Keratinocyte (primary cell): ENCODE data around the gene PCDHGA10. TPM values are rescaled to one million over a fixed set of nuclear protein-coding genes. Genes with fewer than 3 reads are reported as not detected.

Experiments used
- DNase-seq: peaks from one replicate; pipeline ENCODE4 v3.0.0-alpha.2; 2011; ENCODE audit warnings: low read depth, missing footprints, low spot score
- FAIRE-seq: peaks from 2 replicates; lab custom pipeline; 2011; peaks lifted over from hg19 to GRCh38; lab: Jason Lieb, UNC
- H2AFZ ChIP-seq: 2 replicates; pipeline ENCODE4 v1.6.0; 2012; ENCODE audit warnings: low read length, control low read depth, inconsistent platforms; ENCODE audit not compliant: control insufficient read depth
- H3K27ac ChIP-seq: 2 replicates; pipeline ENCODE4 v1.5.1; 2011; ENCODE audit warnings: low read length; ENCODE audit not compliant: control insufficient read depth, insufficient read depth
- H3K27me3 ChIP-seq: 3 replicates; pipeline ENCODE4 v1.6.0; 2011; ENCODE audit warnings: low read length; ENCODE audit not compliant: control insufficient read depth, insufficient read depth; ENCODE audit errors: extremely low read depth
- H3K36me3 ChIP-seq, 2 experiments: 2 replicates in 1 of 2; 3 replicates in 1 of 2; pipeline ENCODE4 v1.5.1; 2011; ENCODE audit warnings: low read length in 2 of 2, mild to moderate bottlenecking in 1 of 2; ENCODE audit not compliant: control insufficient read depth in 2 of 2, insufficient read depth in 2 of 2; ENCODE audit errors: extremely low read depth in 1 of 2
- H3K4me1 ChIP-seq: 3 replicates; pipeline ENCODE4 v1.5.1; 2011; ENCODE audit warnings: low read length; ENCODE audit not compliant: control insufficient read depth, insufficient read depth; ENCODE audit errors: extremely low read depth
- H3K4me2 ChIP-seq: 3 replicates; pipeline ENCODE4 v1.6.0; 2011; ENCODE audit warnings: low read depth, low read length; ENCODE audit not compliant: control insufficient read depth, insufficient read depth; ENCODE audit errors: extremely low read depth
- H3K4me3 ChIP-seq, 3 experiments: fragments of 200-600 bp in 1 of 3; sonication (generic) in 1 of 3; 2 replicates in 2 of 3; 3 replicates in 1 of 3; pipeline ENCODE4 v1.5.1; 2011 to 2016; ENCODE audit warnings: low read length in 3 of 3, mild to moderate bottlenecking in 3 of 3, control low read depth in 2 of 3, inconsistent platforms in 1 of 3, low read depth in 1 of 3, mixed read lengths in 1 of 3, mixed run types in 1 of 3, moderate library complexity in 1 of 3; ENCODE audit not compliant: control insufficient read depth in 2 of 3, insufficient read depth in 2 of 3; ENCODE audit errors: extremely low read depth in 1 of 3
- H3K79me2 ChIP-seq: 2 replicates; pipeline ENCODE4 v1.6.0; 2012; ENCODE audit warnings: low read length; ENCODE audit not compliant: control insufficient read depth, insufficient read depth
- H3K9ac ChIP-seq: 3 replicates; pipeline ENCODE4 v1.6.0; 2011; ENCODE audit warnings: low read length; ENCODE audit not compliant: control insufficient read depth, insufficient read depth; ENCODE audit errors: extremely low read depth
- H3K9me1 ChIP-seq: 3 replicates; pipeline ENCODE4 v1.6.0; 2011; ENCODE audit warnings: low read length; ENCODE audit not compliant: control insufficient read depth, insufficient read depth; ENCODE audit errors: extremely low read depth
- H3K9me3 ChIP-seq: 2 replicates; pipeline ENCODE4 v1.5.1; 2012; ENCODE audit warnings: low read depth, low read length; ENCODE audit not compliant: control insufficient read depth
- H4K20me1 ChIP-seq: 3 replicates; pipeline ENCODE4 v1.6.0; 2011; ENCODE audit warnings: low read length; ENCODE audit not compliant: control insufficient read depth, insufficient read depth; ENCODE audit errors: extremely low read depth
- EZH2 ChIP-seq: IDR thresholded peaks from one replicate; pipeline ENCODE4 v1.6.1; 2012; ENCODE audit warnings: inconsistent platforms, mild to moderate bottlenecking, low read length, moderate library complexity
- dilution Hi-C: fragments of 300-500 bp; cut with MboI; formaldehyde crosslinking; loops from one replicate; pipeline ENCODE4 v1.7.0; 2020; ENCODE audit warnings: low sequenced_read_pairs; ENCODE audit not compliant: extremely low pct_ligation_motif_present
- polyA plus RNA-seq, 5 experiments: library from polyadenylated mRNA; depleted of rRNA in 3 of 5; stranded (reverse) in 3 of 5; stranded (forward) in 1 of 5; unstranded in 1 of 5; fragments of >200 nt; gene quantifications; 1 replicate in 1 of 5; 2 replicates in 3 of 5; 3 replicates in 1 of 5; pipeline versions ENCODE4 v1.2.1 to v1.2.3, GENCODE V29; 2011 to 2012; ENCODE audit warnings: missing spikeins in 2 of 5, low read depth in 1 of 5, low replicate concordance in 1 of 5
- TF ChIP-seq, protein P1 (sequence below), 3 experiments: IDR thresholded peaks in 1 of 3; conservative IDR thresholded peaks in 1 of 3; optimal IDR thresholded peaks in 1 of 3; 2 replicates in 2 of 3; 3 replicates in 1 of 3; pipeline versions ENCODE3 to v1.5.1; 2011; ENCODE audit warnings: low read length in 3 of 3, mild to moderate bottlenecking in 3 of 3, moderate library complexity in 2 of 3, control low read depth in 1 of 3, inconsistent platforms in 1 of 3; ENCODE audit not compliant: insufficient read depth in 2 of 3; ENCODE audit errors: extremely low read depth in 1 of 3

PCDHGA10 gene
- polyA plus RNA-seq, 1 donor (not counting 4 experiments of a cell fraction or from before 2014, with no cell fraction given): 1.3 TPM

DNA sequence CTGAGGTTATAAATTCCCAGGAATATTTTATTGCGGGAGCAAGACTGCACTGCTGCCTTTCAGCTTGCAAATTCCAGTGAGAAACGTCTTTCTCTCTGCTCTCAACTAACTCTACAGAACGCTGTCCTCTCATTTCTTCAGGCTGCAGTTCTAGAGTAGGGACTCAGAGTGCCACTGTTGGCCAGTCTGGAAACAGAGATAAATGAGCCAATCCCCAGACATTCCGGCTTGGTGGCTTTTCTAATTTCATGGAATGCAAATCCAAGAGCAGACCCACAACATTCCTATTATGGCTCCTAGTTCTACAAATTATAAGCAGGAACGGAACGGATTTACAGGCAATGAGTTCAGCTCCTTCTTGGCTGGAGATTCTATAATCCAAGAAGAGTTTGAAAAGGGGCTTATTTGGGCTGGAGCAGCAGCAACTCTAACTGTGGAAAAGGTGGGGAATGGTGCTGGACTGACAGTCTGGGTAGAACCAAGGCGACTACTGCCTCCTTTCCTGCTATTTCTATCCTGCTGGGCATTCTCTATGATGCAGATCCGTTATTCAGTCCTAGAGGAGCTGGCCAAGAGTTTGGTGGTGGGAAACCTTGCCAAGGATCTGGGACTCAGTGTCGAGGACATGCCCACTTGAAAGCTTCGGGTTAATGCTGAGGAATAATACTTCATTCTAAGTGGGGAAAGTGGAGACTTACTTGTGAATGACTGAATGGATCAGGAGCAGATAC, 26.8 kb downstream of the PCDHGA10 start:
- DNase-seq (no peak), FAIRE-seq (no peak)
- no peak overlapping the region for H3K4me2 ChIP-seq
- no peak overlapping the region for H2AFZ ChIP-seq
- H3K4me3 ChIP-seq: no peak overlapping the region
- H3K36me3 ChIP-seq: no peaks in the 10 kb centered on the region
- no peak overlapping the region for H3K27ac ChIP-seq
- TF ChIP-seq, protein P1, sequence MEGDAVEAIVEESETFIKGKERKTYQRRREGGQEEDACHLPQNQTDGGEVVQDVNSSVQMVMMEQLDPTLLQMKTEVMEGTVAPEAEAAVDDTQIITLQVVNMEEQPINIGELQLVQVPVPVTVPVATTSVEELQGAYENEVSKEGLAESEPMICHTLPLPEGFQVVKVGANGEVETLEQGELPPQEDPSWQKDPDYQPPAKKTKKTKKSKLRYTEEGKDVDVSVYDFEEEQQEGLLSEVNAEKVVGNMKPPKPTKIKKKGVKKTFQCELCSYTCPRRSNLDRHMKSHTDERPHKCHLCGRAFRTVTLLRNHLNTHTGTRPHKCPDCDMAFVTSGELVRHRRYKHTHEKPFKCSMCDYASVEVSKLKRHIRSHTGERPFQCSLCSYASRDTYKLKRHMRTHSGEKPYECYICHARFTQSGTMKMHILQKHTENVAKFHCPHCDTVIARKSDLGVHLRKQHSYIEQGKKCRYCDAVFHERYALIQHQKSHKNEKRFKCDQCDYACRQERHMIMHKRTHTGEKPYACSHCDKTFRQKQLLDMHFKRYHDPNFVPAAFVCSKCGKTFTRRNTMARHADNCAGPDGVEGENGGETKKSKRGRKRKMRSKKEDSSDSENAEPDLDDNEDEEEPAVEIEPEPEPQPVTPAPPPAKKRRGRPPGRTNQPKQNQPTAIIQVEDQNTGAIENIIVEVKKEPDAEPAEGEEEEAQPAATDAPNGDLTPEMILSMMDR (optimal IDR thresholded peaks at IDR 0.05 in 1 of 3, IDR thresholded peaks at IDR 0.05 in 1 of 3, conservative IDR thresholded peaks at IDR 0.05 in 1 of 3; ENCODE audit: extremely low read depth in 1 of 3, insufficient read depth in 2 of 3, low read length in 3 of 3): no peak
- TF ChIP-seq EZH2: no peak
- dilution Hi-C loops: no loop called here
- H4K20me1 ChIP-seq: no peaks in the 10 kb centered on the region
- no peaks in the 10 kb centered on the region for H3K4me1 ChIP-seq
- no peak overlapping the region for H3K9ac ChIP-seq
- H3K27me3 ChIP-seq: no peaks in the 10 kb centered on the region
- H3K9me3 ChIP-seq: peaks cover 7% of the 10 kb centered on the region
- H3K9me1 ChIP-seq: no peaks in the 10 kb centered on the region
- H3K79me2 ChIP-seq: no peaks in the 10 kb centered on the region

DNA sequence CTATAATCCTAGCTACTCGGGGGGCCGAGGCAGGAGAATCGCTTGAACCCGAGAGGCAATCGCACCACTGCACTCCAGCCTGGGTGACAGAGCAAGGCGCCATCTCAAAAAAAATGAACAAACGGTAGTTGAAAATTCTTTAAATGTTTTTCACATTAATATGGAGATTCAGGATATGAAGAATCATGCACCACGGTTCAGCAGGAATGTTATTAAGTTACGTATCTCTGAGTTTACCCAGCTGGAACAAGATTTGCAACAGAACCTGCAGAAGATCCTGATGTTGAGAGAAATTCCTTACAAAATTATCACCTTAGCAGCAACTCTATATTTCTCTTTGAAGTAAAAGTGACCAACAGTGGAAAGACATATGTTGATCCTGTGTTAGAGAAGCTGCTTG, 27.6 kb downstream of the PCDHGA10 start:
- peaks cover 7% of the 10 kb centered on the region for H3K9me3 ChIP-seq
- no peak for DNase-seq
- H3K27ac ChIP-seq: no peak overlapping the region
- no peak overlapping the region for H3K9ac ChIP-seq
- dilution Hi-C loops: no loop called here
- H3K27me3 ChIP-seq: no peaks in the 10 kb centered on the region
- TF ChIP-seq, protein P1 (optimal IDR thresholded peaks at IDR 0.05 in 1 of 3, IDR thresholded peaks at IDR 0.05 in 1 of 3, conservative IDR thresholded peaks at IDR 0.05 in 1 of 3; ENCODE audit: extremely low read depth in 1 of 3, insufficient read depth in 2 of 3, low read length in 3 of 3): no peak
- no peak for TF ChIP-seq EZH2
- H3K4me2 ChIP-seq: no peak overlapping the region
- no peak overlapping the region for H2AFZ ChIP-seq
- H4K20me1 ChIP-seq: no peaks in the 10 kb centered on the region
- no peak for FAIRE-seq
- no peaks in the 10 kb centered on the region for H3K9me1 ChIP-seq
- H3K79me2 ChIP-seq: no peaks in the 10 kb centered on the region
- no peaks in the 10 kb centered on the region for H3K4me1 ChIP-seq
- no peaks in the 10 kb centered on the region for H3K36me3 ChIP-seq
- no peak overlapping the region for H3K4me3 ChIP-seq
